Stimulated activated naive CD8-positive, alpha-beta T cell treated with anti-CD3 and anti-CD28 coated beads, Interleukin-15, amount 100 ng/mL, for 72 hours (primary cell): ENCODE measurements around the gene SLC26A4.

Experiments
- ATAC-seq: fragments of 150-1000 bp; cut with Tn5 transposase; 2 replicates; pipeline ENCODE4 v1.10.0; 2021; ENCODE audit warnings: mild to moderate bottlenecking, moderate library complexity
- DNase-seq, 2 donors: peaks; one replicate each; pipeline ENCODE4 v3.0.0; 2021 to 2022
- H3K27ac Mint-ChIP-seq, 2 donors: one replicate each; pipeline ENCODE4 v1.8.0; 2022; ENCODE audit warnings: mild to moderate bottlenecking in 2 of 2, mixed read lengths in 2 of 2, moderate library complexity in 2 of 2
- H3K27me3 Mint-ChIP-seq: one replicate; pipeline ENCODE4 v1.8.0; 2022; ENCODE audit warnings: mixed read lengths
- H3K4me1 Mint-ChIP-seq: one replicate; pipeline ENCODE4 v1.8.0; 2022; ENCODE audit warnings: mild to moderate bottlenecking, mixed read lengths
- H3K4me3 Mint-ChIP-seq, 2 donors: one replicate each; pipeline ENCODE4 v1.8.0; 2022; ENCODE audit warnings: mild to moderate bottlenecking in 2 of 2, mixed read lengths in 2 of 2, moderate library complexity in 1 of 2
- H3K9me3 Mint-ChIP-seq, 2 donors: one replicate each; pipeline ENCODE4 v1.8.0; 2022; ENCODE audit warnings: mixed read lengths in 2 of 2

SLC26A4 gene

DNA sequence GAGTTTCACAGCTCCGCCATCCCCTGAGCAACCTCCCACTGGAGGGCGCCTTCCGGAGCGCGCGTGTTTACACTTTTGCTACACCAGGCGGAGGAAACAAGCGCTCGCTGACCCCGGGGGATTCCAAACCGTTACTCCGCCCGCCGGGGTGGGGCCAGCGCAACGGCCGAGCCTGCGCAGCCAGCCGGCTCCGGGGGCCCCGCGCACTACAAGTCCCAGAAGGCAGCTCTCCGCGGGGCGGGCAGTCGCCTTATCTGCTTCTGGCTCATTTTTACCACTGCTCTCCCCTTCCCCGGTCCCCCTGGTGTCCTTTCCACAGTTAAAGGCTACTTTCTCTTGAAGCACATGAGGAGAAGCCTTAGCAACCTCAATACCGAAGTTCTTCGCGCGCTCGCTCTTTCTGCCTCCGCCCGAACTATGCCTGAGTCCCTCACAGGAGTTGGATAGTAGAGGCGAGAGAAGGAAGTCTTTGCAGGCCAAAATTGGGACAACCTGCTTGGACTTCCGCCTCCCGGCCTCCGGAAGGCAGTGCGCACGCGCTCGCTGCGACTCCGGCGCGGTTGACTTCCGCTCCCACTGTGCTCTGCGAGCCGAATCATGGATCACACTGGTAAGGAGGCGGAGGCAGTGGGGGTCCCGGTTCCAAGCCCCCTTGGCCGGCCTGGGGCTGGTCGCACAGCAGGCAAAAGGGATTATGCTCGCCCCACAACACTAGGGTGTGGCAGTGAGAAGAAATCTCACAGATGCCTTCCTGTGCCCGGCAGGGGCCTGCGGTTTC, 83.1 kb downstream of the SLC26A4 start, which contains the start of gene CBLL1:
Gene CBLL1 (plus strand): TSS at position 576 of the 778 bp plus-strand sequence. CDS start 22 bp downstream, at position 598.
- peak within 1 kb of the TSS; percentile 100 for H3K27ac Mint-ChIP-seq
- peak within 1 kb of the TSS; percentile 93 to 99 for H3K4me3 Mint-ChIP-seq
- peaks cover 39% of the 10 kb centered on the region for H3K4me1 Mint-ChIP-seq
- H3K27me3 Mint-ChIP-seq: no peaks in the 10 kb centered on the region
- ATAC-seq (peak; percentile 95), DNase-seq (peak; percentile 97 to 98)
- no peaks in the 10 kb centered on the region for H3K9me3 Mint-ChIP-seq

- H3K27ac Mint-ChIP-seq: peak overlapping the region; percentile 100
- no peaks in the 10 kb centered on the region for H3K27me3 Mint-ChIP-seq
- ATAC-seq: peak; percentile 59
- no peak for DNase-seq
- H3K9me3 Mint-ChIP-seq: no peaks in the 10 kb centered on the region
- peak overlapping the region; percentile 93 to 99 for H3K4me3 Mint-ChIP-seq
- peaks cover 39% of the 10 kb centered on the region for H3K4me1 Mint-ChIP-seq
Measured at GRCh38 chr7:107744345-107744750, 83.7 kb downstream of the SLC26A4 start.

DNA sequence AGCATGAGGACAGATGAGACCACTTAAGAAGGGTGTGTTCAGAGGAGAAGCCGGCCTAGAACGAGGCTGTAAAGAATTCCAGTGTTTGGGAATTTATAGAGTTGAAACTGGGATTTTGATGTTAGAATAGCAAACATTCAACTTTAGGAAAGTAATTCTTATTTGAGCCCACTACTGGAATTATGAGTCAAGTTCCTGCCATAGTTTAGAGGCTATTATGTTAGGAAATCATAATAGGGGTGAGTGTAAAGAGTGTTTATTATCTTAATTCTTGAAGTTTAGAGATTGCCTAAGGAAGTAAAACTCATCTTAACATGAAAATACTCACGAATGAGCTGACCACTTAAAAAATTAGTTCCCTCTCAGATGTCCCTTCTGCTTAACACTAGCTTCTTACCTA, 85.4 kb downstream of the SLC26A4 start:
- Mint-ChIP-seq H3K27me3 (no peaks in the 10 kb centered on the region), H3K4me1 (peaks cover 46% of the 10 kb centered on the region), H3K4me3 (peak overlapping the region; percentile 93 to 99), H3K9me3 (no peaks in the 10 kb centered on the region), H3K27ac (peak overlapping the region in 1 of 2 donors; percentile 66)
- DNase-seq (no peak), ATAC-seq (no peak)

DNA sequence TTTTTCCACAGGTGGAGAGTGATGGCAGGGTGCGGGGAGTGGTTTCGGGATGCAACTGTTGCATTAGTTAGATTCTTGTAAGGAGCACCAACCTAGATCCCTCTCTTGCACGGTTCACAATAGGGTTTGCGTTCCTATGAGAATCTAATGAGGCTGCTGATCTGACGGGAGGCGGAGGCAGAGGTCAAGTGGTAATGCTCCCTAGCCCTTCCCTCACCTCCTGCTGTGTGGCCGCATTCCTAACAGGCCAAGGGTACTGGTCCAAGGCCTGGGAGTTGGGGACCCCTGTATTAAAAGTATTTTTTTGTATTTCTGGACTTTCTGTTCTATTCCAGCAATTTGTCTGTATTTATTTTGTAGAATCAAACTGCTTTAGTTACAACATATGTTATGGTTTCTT, 90.5 kb downstream of the SLC26A4 start:
- Mint-ChIP-seq H3K4me3 (no peak overlapping the region), H3K27me3 (no peaks in the 10 kb centered on the region), H3K9me3 (no peaks in the 10 kb centered on the region), H3K27ac (no peak overlapping the region), H3K4me1 (peaks cover 26% of the 10 kb centered on the region)
- DNase-seq (no peak), ATAC-seq (no peak)

GRCh38 chr7:107754642-107755041, 94.0 kb downstream of the SLC26A4 start:
- no peak overlapping the region for H3K4me3 Mint-ChIP-seq
- no peaks in the 10 kb centered on the region for H3K9me3 Mint-ChIP-seq
- H3K27ac Mint-ChIP-seq: peak overlapping the region in 1 of 2 donors; percentile 80
- no peaks in the 10 kb centered on the region for H3K27me3 Mint-ChIP-seq
- H3K4me1 Mint-ChIP-seq: peaks cover 21% of the 10 kb centered on the region
- no peak for ATAC-seq
- no peak for DNase-seq

- ATAC-seq: peak; percentile 37
Measured at GRCh38 chr7:107758667-107759066, 98.0 kb downstream of the SLC26A4 start.

GRCh38 chr7:107767391-107767790, 106.8 kb downstream of the SLC26A4 start:
- no peak for ATAC-seq
- no peak for DNase-seq
- Mint-ChIP-seq H3K27me3 (no peaks in the 10 kb centered on the region), H3K27ac (no peak overlapping the region), H3K4me1 (peaks cover 19% of the 10 kb centered on the region), H3K4me3 (no peak overlapping the region), H3K9me3 (no peaks in the 10 kb centered on the region)

More at GRCh38 chr7:107758667-107759066, 98.0 kb downstream of the SLC26A4 start:
- Mint-ChIP-seq H3K9me3 (no peaks in the 10 kb centered on the region), H3K27me3 (no peaks in the 10 kb centered on the region), H3K4me3 (no peak overlapping the region), H3K4me1 (peaks cover 11% of the 10 kb centered on the region), H3K27ac (no peak overlapping the region)
- DNase-seq: no peak
